ENCODE data around the gene TLCD3A. TPM values are rescaled to one million over a fixed set of nuclear protein-coding genes. Genes with fewer than 3 reads are reported as not detected.

The TLCD3A gene
- total and polyA plus RNA-seq, 2 donors (not counting 1 experiment from before 2014, with no cell fraction given) = 2.0 to 2.4 TPM

DNA sequence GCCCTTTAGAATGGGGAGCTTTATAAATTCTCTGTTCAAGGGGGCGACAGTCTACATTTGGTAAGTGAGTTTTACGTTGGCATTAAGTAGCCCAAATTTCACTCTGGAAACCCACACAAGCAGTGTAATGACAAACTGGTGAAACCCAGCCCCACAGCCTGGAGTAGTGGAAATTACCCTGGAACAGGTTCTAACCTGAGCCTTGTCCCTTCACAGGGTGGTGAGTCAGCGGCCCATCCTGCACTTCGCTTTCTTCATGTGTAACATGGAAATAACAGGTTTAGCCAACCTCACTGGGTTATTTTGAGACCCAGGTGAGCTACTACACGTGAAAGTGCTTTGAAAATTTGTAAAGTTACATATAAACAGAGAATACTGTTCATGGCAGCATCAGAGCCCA lies 3.5 kb upstream of the TLCD3A start:
- TF ChIP-seq, protein P1, sequence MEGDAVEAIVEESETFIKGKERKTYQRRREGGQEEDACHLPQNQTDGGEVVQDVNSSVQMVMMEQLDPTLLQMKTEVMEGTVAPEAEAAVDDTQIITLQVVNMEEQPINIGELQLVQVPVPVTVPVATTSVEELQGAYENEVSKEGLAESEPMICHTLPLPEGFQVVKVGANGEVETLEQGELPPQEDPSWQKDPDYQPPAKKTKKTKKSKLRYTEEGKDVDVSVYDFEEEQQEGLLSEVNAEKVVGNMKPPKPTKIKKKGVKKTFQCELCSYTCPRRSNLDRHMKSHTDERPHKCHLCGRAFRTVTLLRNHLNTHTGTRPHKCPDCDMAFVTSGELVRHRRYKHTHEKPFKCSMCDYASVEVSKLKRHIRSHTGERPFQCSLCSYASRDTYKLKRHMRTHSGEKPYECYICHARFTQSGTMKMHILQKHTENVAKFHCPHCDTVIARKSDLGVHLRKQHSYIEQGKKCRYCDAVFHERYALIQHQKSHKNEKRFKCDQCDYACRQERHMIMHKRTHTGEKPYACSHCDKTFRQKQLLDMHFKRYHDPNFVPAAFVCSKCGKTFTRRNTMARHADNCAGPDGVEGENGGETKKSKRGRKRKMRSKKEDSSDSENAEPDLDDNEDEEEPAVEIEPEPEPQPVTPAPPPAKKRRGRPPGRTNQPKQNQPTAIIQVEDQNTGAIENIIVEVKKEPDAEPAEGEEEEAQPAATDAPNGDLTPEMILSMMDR (IDR thresholded peaks at IDR 0.05) = no peak
- no peak for TF ChIP-seq EZH2 (IDR thresholded peaks at IDR 0.05; ENCODE audit: borderline replicate concordance, insufficient read depth, low read depth, low read length, poor library complexity, severe bottlenecking)
- Mint-ChIP-seq H3K4me1 (peaks cover 10% of the 10 kb centered on the region), H3K27ac (no peak overlapping the region), H3K27me3 (no peaks in the 10 kb centered on the region), H3K4me3 (no peak overlapping the region), H3K9me3 (ENCODE audit: insufficient read depth) (no peaks in the 10 kb centered on the region)
- POLR2A ChIA-PET = no interaction called here
- 93% methylated on average over 3 of the region's 5 CpGs for WGBS (ENCODE audit: insufficient coverage)
- Histone ChIP-seq H3K27ac (ENCODE audit: low read length in 2 of 2) (no peak overlapping the region), H3K79me2 (ENCODE audit: control insufficient read depth, insufficient read depth, low read length) (no peaks in the 10 kb centered on the region), H3K4me1 (ENCODE audit: control insufficient read depth in 2 of 2, insufficient read depth in 2 of 2, low read length in 2 of 2) (peaks cover 9 to 10% of the 10 kb centered on the region in 2 donors), H3K9me3 (ENCODE audit: control extremely low read depth in 1 of 3, control insufficient read depth in 2 of 3, insufficient read depth in 1 of 3, low read length in 2 of 3) (peaks cover 0 to 6% (median 0%) of the 10 kb centered on the region in 3 donors), H3K4me3 (ENCODE audit: control extremely low read depth in 1 of 5, extremely low read depth in 1 of 5, insufficient read depth in 1 of 5, low read depth in 2 of 5, low read length in 4 of 5) (no peak overlapping the region), H3K9ac (ENCODE audit: low read length) (no peak overlapping the region), H3K36me3 (replicated peaks in 1 of 2; ENCODE audit: control extremely low read depth in 1 of 2, control insufficient read depth in 1 of 2, extremely low read depth in 1 of 2, insufficient read depth in 2 of 2, low read length in 1 of 2) (no peaks in the 10 kb centered on the region), H3K27me3 (replicated peaks in 1 of 4; ENCODE audit: control extremely low read depth in 1 of 4, control insufficient read depth in 3 of 4, insufficient read depth in 4 of 4, low read length in 3 of 4) (peaks cover 0 to 30% (median 12%) of the 10 kb centered on the region in 4 experiments), H2AFZ (ENCODE audit: insufficient read depth, low read depth, low read length, poor library complexity, severe bottlenecking) (no peak overlapping the region), H4K20me1 (ENCODE audit: control insufficient read depth, insufficient read depth, low read length, poor library complexity, severe bottlenecking) (no peaks in the 10 kb centered on the region), H3K4me2 (replicated peaks; ENCODE audit: low read depth, low read length, poor library complexity, severe bottlenecking) (no peak overlapping the region)
- no peak for ATAC-seq (ENCODE audit: low read depth)
- CTCF ChIA-PET = no interaction called here
- intact Hi-C loops (cut with micrococcal nuclease) = no loop called here
- DNase-seq = no peak

DNA sequence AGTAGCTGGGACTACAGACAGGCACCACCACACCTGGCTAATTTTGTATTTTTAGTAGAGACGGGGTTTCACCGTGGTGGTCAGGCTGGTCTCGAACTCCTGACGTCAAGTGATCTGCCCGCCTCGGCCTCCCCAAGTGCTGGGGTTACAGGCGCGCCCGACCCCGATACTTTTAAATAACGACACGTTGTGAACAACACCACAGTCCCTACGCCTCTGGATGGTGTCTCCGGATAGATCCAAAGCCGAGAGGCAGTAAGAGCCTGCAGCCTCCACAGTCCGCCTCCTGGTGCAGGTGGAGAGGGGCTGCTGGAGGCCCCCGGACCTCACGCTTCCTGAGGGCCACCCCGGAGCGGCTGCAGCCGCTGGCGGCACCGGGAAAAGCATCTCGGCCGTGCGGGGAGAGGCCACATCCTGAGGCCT lies 741 bp upstream of the TLCD3A start:
- POLR2A ChIA-PET = no interaction called here
- Histone ChIP-seq H3K4me1 (ENCODE audit: control insufficient read depth in 2 of 2, insufficient read depth in 2 of 2, low read length in 2 of 2) (peaks cover 9 to 10% of the 10 kb centered on the region in 2 donors), H3K9me3 (ENCODE audit: control extremely low read depth in 1 of 3, control insufficient read depth in 2 of 3, insufficient read depth in 1 of 3, low read length in 2 of 3) (peaks cover 0 to 3% (median 0%) of the 10 kb centered on the region in 3 donors), H3K36me3 (replicated peaks in 1 of 2; ENCODE audit: control extremely low read depth in 1 of 2, control insufficient read depth in 1 of 2, extremely low read depth in 1 of 2, insufficient read depth in 2 of 2, low read length in 1 of 2) (no peaks in the 10 kb centered on the region), H3K27ac (ENCODE audit: low read length in 2 of 2) (no peak overlapping the region), H3K4me2 (replicated peaks; ENCODE audit: low read depth, low read length, poor library complexity, severe bottlenecking) (peak overlapping the region; percentile 84), H3K9ac (ENCODE audit: low read length) (peak overlapping the region; percentile 62), H3K79me2 (ENCODE audit: control insufficient read depth, insufficient read depth, low read length) (no peaks in the 10 kb centered on the region), H2AFZ (ENCODE audit: insufficient read depth, low read depth, low read length, poor library complexity, severe bottlenecking) (peak overlapping the region; percentile 69), H4K20me1 (ENCODE audit: control insufficient read depth, insufficient read depth, low read length, poor library complexity, severe bottlenecking) (no peaks in the 10 kb centered on the region), H3K27me3 (replicated peaks in 1 of 4; ENCODE audit: control extremely low read depth in 1 of 4, control insufficient read depth in 3 of 4, insufficient read depth in 4 of 4, low read length in 3 of 4) (peaks cover 0 to 27% (median 12%) of the 10 kb centered on the region in 4 experiments), H3K4me3 (ENCODE audit: control extremely low read depth in 1 of 5, extremely low read depth in 1 of 5, insufficient read depth in 1 of 5, low read depth in 2 of 5, low read length in 4 of 5) (peak overlapping the region in 4 of 5 experiments; percentile 47 to 57 (median 56))
- intact Hi-C loops (cut with micrococcal nuclease) = loop anchor here (2.0 kb wide), 2 partner anchors 17 to 21 kb away; partner anchors contain the start of genes GEMIN4 and VPS53
- H3K27ac Mint-ChIP-seq = peak overlapping the region; percentile 53
- DNase-seq (peak; percentile 51), ATAC-seq (ENCODE audit: low read depth) (no peak)
- H3K9me3 Mint-ChIP-seq (ENCODE audit: insufficient read depth) = no peaks in the 10 kb centered on the region
- peak overlapping the region; percentile 65 for H3K4me3 Mint-ChIP-seq
- no peaks in the 10 kb centered on the region for H3K27me3 Mint-ChIP-seq
- WGBS (ENCODE audit: insufficient coverage) = 18% methylated on average over 26 of the region's 26 CpGs
- CTCF ChIA-PET = no interaction called here
- no peak for TF ChIP-seq EZH2 (IDR thresholded peaks at IDR 0.05; ENCODE audit: borderline replicate concordance, insufficient read depth, low read depth, low read length, poor library complexity, severe bottlenecking)
- TF ChIP-seq, protein P1 (IDR thresholded peaks at IDR 0.05) = no peak
- peaks cover 10% of the 10 kb centered on the region for H3K4me1 Mint-ChIP-seq

Measured in B cell (primary cell).